NCI-H1092 treated with DMSO at 0.1 percent for 48 hours (cell line): Measurements from ENCODE around the gene RSPH3.
"Not testable (repeated sequence)": the region's sequence is repeated elsewhere in the genome, so short reads cannot be mapped to it uniquely, and the experiment has no call there.

Experiments
- DNase-seq: peaks from one replicate; lab custom pipeline; 2025; lab: John Stamatoyannopoulos, UW

The RSPH3 gene

DNA sequence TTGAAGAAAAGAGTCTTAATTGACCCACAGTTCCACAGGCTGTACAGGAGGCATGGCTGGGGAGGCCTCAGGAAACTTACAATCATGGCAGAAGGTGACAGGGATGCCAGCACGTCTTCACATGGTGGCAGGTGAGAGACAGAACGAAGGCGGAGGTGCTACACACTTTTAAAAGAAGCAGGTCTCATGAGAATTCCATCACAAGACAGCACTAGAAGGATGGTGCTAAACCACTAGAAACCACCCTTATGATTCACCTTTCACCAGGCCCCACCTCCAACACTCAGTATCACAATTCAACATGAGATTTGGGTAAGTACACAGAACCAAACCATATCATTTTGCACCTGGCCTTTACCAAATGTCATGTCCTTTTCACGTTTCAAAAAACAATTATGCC lies 23.9 kb upstream of the RSPH3 start:
- DNase-seq = no peak

DNA sequence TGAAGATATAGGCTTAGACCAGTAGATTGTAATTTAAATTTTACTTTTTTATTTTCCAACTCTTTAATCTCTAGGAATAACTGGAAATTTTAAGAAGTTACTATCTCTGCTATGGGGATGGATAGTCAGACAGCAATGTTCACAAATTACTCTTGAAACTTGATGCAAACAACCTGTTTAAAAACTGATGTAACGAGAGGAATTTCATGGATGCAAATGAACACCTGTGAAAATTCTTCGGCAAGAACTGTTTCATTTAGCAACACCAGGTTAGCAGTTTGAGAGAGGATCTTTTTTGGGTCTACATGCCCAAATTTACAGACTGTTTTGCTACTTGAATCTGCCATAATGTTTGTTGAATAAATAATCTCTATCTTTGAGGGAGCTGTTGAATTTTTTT lies 20.0 kb upstream of the RSPH3 start:
- no peak for DNase-seq

DNA sequence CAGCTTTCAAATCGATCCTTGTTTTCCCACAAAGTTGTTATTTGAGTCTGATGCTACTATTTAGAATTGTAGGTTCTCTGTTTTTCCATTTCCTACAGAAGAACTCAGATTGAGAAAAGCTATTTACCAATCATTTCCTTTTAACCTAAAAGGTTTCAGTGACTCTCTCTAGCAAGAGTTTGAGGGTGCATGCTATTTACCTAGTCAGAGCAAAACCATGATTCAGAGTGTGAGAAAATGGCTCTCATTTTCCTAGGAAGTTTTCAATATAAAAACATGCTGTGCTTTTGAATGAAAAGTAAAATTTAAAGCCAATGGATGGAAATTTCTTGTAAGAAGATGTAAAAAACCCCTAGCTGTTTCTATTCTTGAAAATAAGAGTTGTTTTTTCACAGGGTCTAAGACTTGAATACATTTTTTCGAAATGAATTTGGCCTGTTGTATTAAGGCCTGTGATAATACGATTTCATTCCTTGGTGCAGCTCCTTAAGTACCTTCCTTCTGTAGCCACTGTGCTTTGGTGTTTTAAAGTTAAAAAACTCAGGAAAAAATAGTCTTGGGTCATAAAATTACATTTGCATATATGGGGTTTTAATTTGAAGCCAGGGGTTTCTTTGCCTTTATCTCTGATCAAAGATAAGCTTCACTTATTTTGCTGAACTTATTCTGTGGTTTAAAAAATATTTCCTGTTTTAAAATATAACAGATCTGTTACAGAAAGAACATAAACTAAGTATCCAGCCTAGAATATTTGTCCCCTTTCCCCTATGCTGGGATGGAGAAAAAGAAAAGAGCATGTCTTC lies 18.0 kb upstream of the RSPH3 start:
- no peak for DNase-seq

DNA sequence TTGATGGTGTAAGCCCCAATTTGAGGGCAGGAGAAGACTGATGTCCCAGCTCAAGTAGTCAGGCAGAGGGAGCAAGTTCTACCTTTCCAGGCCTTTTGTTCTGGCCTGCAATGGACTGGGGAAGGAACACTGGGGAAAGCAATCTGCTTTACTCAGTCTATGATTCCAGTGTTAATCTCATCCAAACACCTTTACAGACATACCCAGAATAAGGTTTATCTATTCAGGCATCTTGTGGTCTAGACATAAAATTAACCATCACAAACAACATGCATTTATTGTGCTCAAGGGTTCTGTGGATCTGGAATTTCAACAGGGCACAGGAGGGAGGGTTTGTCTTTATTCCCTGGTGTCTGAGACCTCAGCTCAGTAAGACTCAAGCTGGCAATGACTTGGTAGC lies 14.4 kb upstream of the RSPH3 start:
- DNase-seq = no peak

DNA sequence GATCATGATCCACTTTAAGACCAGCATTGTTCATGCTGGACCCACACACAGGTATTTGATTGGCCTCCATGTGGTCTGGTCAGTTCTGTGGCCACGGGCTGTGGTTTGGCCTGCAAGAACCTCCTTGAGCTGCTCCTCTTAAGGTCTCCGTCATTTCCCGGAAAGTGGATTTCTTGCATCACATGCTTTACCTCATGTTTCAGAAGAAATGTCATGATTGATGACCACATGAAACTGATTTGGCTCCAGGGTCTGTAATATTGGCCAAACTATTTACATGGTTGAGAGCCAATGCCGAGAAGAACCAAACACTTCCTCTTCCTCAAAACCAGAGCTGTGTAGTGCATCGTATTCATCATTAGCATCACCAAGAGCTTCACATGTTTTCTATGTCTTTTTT lies 13.2 kb upstream of the RSPH3 start:
- no peak for DNase-seq

DNA sequence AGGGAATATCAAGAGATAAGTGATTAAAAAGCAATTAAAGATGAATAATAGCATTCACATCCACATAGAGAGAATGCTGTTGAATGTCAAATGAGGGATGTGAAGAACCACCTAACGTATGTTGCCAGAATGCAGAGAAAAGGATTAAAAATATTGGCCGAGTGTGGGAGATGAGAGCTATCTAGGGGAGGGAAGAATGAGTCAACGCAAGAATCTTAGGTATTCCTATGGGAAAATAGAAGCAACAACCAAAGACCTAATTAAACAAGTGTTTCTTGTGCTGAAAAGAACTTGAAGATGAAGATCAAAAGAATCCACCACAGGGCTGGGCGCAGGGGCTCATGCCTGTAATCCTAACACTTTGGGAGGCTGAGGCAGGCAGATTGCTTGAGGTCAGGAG lies 12.2 kb upstream of the RSPH3 start:
- DNase-seq = no peak

DNA sequence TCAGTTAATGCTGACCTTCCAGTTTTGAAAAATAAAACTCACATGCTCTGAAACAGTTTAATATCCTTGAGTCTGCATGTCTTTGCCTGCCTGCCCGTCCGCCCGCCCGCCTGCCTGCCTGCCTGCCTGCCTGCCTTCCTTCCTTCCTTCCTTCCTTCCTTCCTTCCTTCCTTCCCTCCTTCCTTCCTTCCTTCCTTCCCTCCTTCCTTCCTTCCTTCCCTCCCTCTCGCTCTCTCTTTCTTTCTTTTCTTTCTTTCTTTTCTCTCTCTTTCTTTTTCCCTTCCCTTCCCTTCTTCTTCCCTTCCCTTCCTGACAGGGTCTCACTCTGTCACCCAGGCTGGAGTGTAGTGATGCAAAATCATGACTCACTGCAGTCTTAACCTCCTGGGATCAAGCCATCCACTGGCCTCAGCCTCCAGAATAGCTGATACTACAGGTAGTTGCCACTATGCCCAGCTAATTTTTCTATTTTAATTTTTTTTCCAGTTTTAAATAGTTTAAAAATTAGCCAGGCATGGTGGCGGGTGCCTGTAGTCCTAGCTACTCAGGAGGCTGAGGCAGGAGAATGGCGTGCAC lies 10.1 kb upstream of the RSPH3 start:
- DNase-seq = not testable (repeated sequence)

DNA sequence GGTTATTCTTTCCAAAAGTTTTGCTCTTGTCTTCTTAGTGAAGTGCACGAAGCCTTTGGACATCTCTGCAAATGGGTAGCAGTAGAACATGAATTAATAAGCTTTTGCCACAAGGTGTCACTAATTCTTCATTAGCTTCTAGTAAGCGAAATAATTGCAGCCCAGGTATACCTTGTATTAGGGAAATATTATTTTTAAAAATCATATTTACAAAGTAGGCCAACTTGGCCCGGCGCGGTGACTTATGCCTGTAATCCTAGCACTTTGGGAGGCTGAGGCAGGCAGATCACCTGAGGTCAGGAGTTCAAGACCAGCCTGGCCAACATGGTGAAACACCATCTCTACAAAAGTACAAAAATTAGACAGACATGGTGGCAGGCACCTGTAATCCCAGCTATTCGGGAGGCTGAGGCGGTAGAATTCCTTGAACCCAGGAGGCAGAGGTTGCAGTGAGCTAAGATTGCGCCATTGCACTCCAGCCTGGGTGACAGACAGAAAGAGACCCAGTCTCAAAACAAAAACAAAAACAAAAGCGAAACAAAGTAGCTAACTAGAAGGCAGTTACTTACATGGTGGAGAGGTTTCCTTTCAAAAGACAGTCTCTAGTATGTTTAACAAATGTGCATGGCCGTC lies 8.8 kb upstream of the RSPH3 start:
- peak; percentile 20 for DNase-seq

DNA sequence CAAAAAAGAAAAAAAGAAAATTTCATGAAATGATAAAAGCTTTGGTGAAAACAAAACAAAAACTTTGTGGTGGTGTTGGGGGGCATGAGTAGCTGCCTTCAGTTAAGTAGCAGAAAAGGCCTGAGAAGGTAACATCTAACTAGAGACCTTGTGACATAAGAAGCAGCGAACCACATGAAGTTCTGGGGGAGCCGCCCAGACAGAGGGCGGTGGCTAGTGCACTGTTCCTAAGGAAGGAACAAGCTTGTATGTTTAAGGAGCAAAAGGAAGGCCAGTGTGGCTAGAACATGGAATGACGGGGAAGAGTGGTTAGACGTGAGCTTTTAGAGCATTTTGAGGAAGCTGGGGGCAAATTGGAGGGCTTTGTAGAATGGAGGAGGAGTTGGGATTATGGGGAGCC lies 7.5 kb upstream of the RSPH3 start:
- DNase-seq = no peak

DNA sequence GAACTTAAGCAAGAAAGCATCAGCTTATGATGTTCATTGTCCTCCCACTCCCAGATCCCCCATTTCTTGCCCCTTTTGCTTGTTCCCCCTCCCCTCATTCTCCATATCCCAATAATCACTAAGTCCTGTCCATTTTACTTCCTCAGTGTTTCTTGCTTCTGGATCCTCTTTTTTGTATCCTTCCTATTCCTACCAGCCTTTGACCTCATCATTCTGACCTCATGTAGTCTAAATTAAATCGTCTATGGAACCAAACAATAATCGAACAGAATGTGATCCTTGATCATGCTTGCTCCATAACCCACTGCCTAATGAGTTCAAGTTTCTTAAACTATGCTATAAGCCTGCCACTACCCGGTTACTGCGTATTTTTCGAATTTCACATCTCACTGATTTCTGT lies 5.4 kb upstream of the RSPH3 start:
- DNase-seq = no peak

DNA sequence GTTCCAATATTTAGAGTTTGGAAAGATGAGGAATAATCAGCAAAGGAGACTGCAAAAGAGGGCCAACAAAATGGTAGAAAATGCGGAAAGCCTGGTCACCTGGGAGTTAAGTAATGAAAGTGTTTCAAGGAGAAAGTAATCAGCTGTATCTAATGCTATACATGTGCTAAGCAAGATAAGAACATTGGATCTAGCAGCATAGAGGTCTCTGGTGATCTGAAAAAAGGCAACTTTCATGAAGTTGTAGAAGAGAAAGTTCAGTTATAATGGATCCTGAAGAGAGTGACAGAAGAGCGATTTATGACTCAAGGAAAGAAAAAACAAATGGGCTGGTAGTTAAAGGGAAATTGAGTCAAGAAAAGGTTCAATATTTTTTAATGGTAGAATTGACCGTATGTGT lies 4.6 kb upstream of the RSPH3 start:
- DNase-seq = no peak

DNA sequence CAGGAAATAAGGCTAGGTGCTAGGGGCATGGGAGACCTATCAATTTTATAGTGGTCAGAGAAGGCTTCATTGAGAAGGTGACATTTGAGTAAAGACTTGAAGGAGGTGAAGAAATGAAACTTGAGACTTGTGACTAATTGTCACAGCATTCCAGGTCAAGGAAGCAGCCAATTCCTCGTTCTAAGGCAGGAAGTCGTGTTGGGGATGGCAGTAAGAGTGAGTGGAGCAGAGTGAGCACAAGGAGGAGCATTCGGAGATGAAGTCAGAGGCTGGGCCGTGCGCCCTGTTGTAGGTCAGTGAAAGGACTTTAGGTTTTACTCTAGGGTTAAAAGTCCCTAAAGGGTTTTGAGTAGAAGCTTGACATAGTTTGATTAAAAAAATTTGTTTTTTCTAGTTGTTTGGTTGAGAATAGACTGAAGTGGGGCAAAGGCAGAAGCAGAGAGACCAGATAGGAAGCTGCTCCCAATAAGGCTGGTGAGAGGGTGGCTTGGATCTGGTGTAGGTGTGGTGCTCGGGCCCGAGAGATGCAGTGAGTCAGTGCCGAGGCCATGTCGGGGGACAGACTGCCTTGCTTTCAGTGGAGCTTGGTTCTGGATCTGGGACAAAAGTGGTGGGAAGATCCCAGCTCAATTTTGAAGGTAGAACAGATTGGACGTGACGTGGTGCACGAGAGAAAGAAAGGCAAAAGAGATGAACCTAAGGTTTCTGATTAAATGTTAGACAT lies 2.6 kb upstream of the RSPH3 start:
- no peak for DNase-seq

DNA sequence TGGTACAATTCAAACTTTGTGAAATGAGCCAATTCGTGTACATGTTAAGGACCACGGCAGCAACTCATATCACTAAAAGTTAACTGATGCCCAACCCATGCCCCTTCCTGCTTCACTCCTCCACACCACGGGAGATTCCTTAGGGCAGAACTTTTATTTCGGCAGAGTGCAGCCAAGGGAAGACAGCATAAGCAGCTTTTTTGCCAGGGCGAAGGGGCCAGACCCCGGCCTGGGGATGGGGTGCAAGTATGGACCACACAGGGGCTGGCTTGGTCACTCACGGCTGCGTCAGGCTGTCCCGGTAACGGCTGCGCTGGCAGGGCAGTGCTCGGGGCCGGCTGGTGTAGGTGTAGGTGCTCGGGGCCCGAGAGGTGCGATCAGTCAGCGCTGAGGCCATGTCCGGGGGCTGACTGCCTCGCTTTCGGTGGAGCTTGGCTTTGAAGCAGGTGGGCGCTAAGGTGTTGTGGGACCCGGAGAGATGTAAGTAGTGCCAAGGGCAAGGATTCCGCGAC lies 792 bp downstream of the RSPH3 start:
- no peak for DNase-seq

DNA sequence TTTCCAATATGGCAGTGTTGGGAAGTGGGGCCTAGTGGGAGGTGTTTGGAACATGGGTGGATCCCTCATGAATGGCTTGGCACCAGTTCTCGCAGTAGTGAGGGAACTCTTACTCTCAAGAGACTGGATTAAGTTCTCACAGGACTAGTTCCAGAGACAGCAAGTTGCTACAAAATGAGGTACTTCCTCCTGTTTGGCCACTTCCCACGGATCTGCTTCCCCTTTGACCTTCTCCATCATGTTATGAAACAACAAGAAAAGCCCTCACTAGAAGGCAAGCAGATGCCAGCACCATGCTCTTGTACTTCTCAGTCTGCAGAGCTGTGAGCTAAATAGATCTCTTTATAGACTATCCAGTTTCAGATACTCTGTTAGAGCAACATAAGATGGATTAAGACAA lies 3.1 kb downstream of the RSPH3 start:
- DNase-seq = no peak

DNA sequence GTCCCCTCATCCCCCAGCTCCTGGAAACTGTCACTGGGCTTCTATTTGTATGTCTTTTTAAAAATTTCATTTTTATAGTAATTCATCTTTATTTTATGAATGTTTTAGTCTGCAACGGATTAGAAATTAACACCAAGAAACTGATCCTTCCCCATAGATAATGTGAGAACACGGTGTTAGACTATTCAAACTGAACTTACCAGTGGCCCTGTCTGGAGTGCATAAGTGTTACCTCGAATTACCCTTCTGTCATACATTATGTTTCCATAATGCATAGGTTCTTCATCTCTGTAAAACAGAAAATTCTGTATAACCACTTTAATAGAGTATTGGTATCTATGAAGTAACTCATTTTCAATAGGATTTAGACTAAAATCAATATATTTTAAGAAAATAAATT lies 6.4 kb downstream of the RSPH3 start:
- DNase-seq = no peak

DNA sequence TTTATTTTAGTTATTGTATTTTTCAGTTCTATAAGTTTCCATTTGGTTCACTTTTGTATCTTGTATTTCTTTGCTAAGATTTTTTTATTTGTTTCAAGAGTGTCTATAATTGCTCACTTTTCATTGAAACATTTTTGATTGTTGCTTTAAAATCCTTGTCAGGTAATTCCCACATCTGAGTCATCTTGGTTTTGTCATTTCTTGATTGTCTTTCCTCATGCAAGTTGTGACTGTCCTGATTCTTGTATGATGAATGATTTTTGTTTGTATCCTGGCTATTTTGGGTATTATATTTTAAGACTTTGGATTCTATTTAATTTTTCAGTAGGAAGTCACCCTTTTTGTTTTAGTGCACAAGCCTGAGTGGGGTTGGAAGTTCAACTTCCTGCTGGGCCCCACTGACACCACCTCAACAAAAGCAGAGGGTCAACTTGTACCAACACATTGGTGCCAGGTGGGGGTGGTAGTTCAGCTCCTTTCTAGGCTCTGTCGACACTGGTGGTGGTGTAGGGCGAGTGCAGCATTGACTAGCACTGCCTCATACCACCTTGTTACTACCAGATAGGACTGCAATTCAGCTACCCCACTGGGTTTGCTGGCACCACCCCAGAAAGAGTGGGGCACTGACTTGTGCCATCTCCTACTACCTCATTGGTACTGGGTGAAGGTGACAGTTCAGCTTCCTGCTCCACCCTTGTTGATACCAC lies 8.8 kb downstream of the RSPH3 start:
- DNase-seq = no peak

DNA sequence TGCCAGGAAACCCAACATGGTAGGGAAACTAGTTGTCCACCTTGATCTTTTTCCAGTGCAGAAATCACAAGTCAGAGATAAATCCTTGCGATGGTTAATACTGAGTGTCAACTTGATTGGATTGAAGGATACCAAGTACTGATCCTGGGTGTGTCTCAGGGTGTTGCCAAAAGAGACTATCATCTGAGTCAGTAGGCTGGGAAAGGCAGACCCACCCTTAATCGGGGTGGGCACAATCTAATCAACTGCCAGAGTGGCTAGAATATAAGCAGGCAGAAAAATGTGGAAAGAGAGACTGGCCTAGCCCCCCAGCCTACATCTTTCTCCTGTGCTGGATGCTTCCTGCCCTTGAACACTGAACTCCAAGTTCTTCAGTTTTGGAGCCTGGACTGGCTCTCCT lies 10.3 kb downstream of the RSPH3 start:
- not testable (repeated sequence) for DNase-seq

DNA sequence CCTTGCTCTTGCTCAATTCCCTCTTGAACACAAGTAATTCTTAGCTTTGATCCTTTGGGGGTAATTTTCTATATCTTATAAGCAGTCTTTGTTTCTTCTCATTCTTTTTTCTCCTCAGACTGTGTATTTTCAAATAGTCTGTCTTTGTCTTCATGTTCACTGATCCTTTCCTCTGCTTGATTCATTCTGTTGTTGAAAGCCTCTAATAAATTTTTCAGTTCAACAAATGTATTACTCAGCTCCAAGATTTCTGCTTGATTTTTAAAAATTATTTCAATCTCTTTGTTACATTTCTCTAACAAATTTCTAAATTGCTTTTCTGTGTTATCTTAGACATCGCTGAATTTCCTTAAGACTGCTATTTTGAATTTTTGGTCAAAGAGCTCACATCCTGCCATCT lies 11.5 kb downstream of the RSPH3 start:
- no peak for DNase-seq

DNA sequence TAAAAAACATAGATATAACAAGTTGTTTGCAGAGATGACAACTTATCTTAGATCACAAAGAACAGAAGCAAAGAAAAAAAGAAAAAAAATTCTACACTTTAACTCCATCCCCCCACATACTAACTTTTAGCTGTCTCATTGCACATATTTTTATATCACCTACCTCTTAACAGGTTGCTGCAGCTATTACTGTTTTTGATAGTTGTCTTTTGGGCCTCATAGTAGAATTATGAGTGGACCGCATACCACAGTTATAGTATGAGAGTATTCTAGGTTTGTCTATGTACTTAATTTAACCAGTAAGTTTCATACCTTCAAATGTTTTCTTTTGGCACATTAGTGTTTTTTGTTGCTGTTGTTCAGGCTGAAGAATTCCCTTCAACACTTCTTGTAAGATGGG lies 12.3 kb downstream of the RSPH3 start:
- DNase-seq = no peak

DNA sequence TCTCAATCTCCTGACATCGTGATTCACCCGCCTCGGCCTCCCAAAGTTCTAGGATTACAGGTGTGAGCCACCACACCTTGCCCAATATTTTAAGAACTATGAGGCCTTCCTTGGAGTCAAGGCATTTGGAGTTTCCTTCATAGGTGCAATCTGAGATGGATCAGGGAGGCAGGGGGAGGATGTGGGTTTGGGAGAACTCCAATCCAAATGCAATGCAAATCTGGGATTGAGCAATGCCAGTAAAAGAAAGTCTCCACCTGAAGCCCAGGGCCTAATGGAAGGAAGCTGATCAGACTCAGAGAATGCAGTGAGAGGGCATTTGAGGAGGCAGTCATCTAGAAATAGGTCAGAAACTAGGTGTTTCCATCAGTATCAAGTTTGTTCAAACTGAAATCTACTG lies 21.2 kb downstream of the RSPH3 start:
- DNase-seq = no peak

DNA sequence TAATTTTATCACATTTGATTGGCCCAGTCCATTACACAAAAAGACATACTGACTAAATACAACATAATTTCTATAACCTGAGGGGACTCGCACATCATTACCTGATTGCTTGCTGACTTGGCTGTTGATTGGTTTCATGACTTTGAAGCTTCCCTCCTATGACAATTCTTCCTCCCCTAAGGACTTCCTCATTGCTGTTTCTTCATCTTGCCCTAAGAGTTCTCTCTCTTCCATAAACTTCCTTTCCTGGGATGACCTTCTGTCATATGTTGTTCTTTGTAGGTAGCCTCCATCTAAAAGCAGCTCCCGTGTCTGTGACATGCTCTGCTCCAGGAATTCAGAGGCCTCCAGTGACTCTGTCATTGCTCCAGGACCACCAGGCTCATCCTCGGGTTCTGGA lies 22.6 kb downstream of the RSPH3 start:
- no peak for DNase-seq
